Stimulated activated CD8-positive, alpha-beta memory T cell treated with anti-CD3 and anti-CD28 coated beads, Interleukin-15, amount 100 ng/mL, for 24 hours (primary cell): ENCODE data around the gene RIC3.
"Not testable (repeated sequence)": the region's sequence is repeated elsewhere in the genome, so short reads cannot be mapped to it uniquely, and the experiment has no call there.

Experiments
- DNase-seq: peaks from one replicate; pipeline ENCODE4 v3.0.0-alpha.2; 2020; ENCODE audit warnings: low read depth

The RIC3 gene

DNA sequence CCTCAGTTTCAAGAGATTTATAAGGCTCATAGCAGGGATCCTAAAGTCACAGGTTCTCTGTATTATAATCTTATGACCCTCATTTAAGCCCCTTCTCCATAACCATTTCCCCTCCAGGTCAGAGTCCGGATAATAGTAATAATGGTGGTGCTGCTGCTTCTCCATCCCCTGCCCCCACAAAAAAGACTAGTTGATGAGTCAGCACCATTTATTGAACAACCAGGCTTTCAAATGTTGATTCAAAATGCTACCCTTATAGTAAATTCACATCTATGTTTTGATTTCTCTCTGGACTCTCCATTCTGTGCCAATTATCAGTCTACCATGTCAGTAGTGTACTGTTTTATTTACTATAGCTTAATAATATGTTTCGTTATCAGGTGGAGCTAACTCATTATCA, 17.6 kb upstream of the RIC3 start:
- no peak for DNase-seq

DNA sequence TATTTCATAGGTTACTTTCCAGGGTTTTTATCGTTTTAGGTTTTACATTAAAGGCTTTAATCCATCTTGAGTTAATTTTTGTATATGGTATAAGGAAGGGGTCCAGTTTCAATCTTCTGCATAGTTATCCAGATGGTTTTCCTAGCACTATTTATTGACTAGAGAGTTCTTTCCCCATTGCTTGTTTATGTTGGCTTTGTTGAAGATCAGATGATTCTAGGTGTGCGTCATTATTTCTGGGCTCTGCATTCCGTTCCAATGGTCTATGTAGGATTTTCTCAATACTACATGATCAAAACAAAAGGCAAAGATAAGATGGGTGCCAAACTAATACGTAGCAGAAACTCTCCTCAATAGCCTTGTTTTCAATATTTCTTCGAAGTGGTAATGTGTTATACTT, 14.3 kb upstream of the RIC3 start:
- no peak for DNase-seq

DNA sequence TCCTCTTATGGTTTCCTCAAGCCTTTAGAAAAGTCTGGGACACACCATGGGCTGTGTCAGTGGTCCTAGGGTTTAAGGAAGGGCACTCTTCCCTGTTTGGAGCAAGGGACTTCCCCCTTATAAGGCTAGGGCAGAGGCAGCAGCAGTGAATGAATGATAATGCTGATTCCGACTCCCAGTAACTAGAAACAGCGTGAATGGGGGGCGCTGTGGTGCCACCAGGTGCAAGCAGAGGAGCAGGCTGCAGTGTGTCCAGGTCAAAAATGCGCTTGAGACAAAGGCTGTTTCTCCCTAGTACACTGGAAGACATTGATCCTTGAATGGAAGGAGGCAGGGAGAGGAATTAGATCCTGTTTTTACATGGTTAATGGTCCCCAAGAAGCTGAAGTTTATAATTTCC, 11.6 kb upstream of the RIC3 start:
- DNase-seq = no peak

- no peak for DNase-seq
These were observed 9.5 kb upstream of the RIC3 start for GRCh38 chr11:8178297-8178696.

- no peak for DNase-seq
These were observed 8.3 kb upstream of the RIC3 start for GRCh38 chr11:8177136-8177535.

DNA sequence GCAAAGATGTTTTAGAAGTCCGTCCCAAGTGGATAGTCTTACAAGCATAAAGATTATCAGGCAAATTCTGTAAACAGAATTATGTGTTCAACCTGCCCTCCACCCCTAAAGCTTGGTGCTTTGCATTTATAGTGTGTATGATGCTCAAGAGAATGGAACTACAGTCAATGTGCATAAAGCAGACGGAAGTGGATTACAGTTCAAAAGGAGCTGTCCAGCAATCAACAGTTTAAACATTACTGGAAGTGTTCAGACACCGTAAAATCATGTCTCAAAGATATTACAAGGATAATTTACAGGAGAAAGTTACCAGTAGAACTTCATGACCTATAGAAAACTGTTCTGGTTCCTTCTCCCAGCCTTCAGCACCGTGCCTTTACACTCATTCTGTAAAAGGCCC, 1.0 kb downstream of the RIC3 start:
- no peak for DNase-seq

GRCh38 chr11:8164746-8165145, 4.1 kb downstream of the RIC3 start:
- no peak for DNase-seq

GRCh38 chr11:8161627-8162304, 7.1 kb downstream of the RIC3 start:
- DNase-seq = not testable (repeated sequence)

DNA sequence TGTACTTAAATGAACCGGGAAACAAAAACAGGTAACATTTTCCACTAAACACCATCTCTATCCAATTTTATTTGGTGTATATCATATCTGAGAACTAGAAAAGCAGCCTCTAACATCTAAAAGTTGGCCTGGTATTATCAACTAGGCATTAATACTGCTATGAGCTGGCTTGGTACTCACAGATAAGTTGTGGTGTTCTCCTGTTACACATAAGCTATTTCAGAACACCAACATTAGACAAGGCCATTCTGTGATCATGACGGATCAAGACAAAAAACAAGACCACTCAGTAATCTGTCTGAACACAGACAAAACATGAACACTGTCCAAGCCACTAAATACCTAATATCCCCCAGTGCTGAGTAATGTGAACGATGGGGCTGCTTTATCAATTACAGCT, 11.9 kb downstream of the RIC3 start:
- no peak for DNase-seq

DNA sequence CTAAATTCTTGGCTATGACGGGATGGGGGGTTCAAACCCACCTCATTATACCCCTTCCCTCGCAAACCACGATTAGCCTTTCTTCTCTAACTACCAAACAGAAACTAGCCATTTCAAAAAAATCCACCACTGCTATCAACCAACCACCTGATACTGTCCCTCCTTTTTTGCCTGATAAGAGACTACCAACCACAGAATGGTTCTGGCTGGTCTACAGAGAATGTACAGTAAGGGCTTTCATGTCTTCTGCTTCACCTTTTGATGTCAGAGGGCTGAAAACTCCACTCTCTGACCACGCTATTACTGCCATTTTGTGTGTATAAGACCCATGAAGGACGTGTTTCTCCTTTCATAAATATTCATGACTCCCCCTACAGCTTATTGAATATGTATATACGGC, 19.1 kb downstream of the RIC3 start:
- DNase-seq = no peak

DNA sequence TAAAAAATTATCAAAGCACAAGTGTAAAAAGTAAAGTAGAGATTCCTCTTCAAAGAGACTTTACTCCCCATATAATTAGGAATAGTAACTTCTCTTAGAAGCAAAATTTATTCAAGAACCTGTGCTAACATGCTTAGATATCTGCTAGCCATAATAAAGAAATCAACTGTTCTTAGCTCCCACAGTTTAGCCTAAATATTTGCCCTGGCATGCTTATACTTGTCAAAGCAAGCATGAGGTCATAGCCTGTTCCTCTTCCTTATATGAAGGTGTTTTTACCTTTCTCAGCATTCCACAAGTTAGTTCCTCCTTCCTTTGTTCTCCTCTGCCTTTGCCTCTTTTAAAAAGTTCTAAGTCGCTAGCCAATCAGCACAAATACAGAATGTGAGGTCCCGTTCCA, 30.3 kb downstream of the RIC3 start:
- DNase-seq = no peak

GRCh38 chr11:8127447-8127846, 41.4 kb downstream of the RIC3 start:
- DNase-seq = no peak

GRCh38 chr11:8126649-8127289, 42.1 kb downstream of the RIC3 start:
- DNase-seq = no peak

DNA sequence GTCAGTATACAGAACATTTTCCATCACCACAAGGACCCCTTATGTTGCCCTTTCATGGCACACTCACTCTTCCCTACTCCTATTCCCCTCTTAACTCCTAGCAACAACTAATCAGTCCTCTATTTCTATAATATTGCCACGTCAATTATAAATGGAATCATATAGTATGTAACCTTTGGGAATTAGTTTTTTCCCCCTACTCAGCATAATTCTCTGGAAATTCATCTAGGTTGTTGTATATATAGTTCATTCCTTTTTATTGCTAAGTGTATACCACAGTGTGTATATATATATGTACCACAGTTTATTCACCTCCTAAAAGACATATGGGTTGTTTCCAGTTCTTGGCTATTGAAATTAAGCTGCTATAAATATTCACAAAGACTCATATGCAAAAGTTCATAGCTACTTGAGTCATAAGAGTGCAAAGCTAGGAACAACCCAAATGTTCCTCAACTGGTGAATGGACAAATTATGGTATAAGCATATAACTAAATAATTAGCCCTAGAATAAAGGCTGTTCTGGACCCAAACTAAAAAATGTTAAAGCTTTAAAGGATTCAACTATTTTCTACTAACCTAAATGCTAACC, 46.6 kb downstream of the RIC3 start:
- DNase-seq = no peak

DNA sequence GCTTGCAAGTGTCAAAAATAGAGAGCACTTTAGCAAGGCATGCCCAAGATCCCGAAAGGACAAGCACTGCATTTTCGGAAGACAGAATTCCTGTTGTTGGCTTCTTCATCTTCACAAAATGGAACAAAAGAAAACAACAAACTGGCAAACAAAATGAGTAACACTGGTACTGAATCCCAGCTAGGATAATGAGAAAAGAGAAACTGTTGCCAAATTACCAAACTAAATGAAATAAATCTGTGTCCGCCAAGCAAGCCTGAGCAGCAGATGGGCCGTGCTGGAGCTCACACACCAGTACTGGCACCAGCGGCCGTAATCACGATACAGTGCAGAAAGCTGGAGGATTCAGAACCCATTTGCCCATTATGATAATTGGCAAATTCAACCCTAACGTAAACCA, 57.2 kb downstream of the RIC3 start:
- no peak for DNase-seq

DNA sequence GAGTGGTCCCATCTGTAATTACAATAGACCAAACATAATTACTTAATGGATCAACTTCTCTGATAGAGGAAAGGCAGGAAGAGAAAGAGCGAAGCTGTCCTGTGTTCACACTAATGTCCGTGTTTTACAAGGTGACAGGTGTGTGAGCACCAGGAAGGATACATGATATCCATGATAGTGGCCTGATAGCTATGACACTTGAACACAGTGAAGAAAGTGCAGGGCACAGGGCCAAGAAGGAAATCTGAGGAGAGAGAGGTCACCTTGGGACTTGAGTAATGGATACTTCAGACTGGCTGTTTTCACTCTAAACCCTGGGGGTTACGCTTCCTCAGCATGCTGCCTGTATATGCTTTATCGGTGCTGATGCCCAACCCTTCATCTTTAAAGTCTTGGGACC, 58.4 kb downstream of the RIC3 start:
- DNase-seq = no peak

GRCh38 chr11:8109675-8110074, 59.1 kb downstream of the RIC3 start:
- no peak for DNase-seq

GRCh38 chr11:8108421-8108820, 60.4 kb downstream of the RIC3 start:
- no peak for DNase-seq

- DNase-seq = no peak
These were observed 61.2 kb downstream of the RIC3 start for GRCh38 chr11:8107642-8108041.

DNA sequence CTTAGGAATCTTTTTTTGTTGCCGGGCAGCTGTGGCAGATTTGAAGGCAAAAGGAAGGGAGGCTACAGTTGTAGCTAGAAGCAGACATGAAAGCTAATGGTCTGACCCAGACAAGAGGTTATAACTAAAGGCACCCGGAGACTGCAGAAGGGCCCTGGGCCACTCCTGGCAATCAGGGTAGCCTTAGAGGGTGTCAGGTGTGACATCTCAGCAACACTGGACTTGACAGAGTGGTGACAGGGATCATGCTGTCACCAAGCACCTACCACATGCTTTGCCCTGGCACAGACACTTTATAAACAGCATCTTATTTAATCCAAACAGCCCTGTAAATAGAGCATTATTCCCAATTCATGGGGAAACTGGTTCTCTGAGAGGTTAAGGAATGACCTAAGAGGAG, 62.1 kb downstream of the RIC3 start:
- no peak for DNase-seq

DNA sequence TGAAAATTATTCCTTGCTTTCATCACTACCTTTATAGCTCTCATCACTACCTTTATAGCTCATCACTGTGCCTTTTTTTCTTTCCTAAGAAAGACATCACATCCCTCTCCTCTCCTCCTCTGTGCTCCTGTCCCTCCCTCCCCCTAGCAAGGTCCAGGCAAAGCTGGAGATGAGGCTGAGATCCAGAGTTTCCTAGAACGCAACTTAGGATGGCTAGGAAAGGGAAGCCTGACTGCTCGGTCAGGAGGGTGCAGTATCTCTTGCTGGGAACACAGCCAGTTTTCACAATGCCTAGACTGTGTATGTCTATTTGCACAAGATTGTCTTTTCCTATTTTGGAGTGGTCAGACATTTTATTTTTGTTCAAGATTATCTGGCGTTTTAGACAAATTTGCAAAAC, 63.2 kb downstream of the RIC3 start:
- no peak for DNase-seq

DNA sequence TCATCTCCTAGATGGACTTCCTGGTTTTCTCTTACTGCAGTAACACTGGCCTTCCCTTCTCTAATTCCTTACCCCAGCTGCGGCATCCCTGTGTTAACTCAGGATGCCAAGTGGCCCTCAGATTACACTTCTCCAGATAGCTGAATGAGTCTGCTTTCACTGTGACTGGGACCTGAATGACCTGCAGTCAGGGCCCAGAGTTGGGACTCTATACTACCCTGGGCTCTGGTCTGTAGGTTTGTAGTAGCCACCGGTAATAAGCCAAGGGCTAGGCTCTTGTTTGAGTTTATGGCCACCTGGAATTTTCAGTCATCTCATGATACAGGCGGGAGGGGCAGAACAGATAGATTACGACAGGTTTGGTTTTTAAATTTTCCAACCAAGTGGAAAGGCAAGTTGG, 63.7 kb downstream of the RIC3 start:
- no peak for DNase-seq

DNA sequence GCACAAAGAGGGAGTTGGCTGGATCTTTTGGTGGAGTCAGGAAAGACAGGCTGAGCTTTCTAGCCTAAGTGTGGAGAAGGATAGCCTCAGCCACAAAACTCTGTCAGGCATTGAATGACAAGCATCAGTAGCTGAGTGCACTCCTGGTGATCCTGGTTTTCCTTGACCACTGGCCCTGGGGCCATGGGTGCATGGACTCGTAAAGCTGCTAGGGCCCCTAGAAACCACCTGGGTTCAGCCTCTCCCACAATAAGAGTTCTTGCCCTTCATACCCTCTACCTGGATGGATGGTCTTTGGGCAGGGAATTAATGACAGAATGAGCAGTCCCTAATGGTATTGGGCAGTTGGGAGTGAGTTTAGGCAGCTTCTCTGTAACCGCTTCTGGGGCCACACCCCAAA, 64.9 kb downstream of the RIC3 start:
- DNase-seq = no peak

- no peak for DNase-seq
These were observed 65.9 kb downstream of the RIC3 start for GRCh38 chr11:8102965-8103364.
